ENCODE measurements around the gene TCEAL9.
"Not testable (repeated sequence)": the region's sequence is repeated elsewhere in the genome, so short reads cannot be mapped to it uniquely, and the experiment has no call there.

The TCEAL9 gene, protein sequence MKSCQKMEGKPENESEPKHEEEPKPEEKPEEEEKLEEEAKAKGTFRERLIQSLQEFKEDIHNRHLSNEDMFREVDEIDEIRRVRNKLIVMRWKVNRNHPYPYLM

DNA sequence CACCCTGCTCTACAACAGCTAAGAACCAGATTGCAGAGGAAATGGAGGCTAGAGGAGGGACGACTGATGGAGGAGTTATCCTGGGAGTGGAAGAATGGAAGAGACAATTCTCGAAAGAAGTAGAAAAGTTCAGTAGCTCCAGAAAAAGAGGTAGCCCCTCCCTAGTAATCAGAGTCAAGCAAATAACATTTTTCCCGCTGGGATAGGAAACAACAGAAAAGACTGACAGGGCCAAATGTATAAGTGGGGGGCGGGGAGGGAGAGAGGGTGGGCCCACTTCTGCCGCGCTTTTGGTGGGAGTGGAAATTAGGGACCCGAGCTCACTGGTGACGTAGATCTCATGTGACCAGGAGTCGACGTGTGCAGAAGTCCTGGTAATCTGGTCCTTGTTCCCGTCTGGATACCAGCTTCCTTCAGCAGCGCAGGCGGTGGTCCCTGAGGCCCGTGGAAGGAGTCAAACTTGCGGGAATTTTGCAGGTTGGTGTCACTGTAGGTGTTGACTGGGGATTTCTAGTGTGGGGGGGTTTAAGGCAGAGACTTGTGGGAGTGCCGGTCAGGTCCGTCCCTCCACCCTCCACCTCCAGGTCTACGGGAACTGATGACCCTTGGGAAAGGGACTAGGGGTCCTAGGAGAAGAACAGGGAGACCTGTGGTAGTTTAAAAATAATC lies at the start of gene TCEAL9:
Gene TCEAL9, plus strand, starts transcription at position 377 of the 669 bp plus-strand sequence. CDS start 1,179 bp downstream, outside the sequence.
- peak; percentile 40 for DNase-seq (ENCODE audit: low spot score)

DNA sequence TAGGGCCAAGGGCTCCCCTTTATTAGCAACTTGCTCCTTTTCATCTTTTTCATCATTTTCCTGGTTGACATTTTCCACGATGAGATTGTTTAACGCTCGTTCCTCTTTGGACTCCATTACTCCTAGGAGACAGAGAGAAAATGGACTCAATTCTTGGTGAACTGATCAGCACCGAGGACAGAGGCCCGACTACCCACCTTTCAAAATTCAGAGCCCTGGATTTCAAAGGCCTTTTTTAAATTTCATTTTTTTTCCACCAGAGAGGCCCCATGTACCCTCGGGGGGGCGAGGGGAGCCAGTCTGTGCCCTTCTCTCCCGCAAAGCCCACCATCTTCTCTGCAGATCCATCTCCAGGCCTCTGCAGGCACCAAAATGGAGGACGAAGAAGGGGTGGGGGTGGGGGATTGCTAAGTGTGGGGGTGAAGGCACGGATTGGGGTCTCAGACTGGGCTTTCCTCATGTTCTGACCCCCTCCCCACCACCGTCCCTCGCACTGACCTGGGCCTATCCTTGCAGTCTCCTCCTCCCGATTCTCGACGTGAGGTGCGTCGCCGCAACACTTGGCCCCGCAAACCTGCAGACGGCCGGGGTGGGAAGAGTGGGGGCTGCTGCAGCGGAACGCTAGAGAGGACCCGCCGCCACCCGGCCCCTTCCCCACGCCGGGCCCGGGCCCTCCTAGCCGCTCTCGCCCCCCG lies 46.3 kb upstream of the TCEAL9 start:
- no peak for DNase-seq (ENCODE audit: low spot score)

DNA sequence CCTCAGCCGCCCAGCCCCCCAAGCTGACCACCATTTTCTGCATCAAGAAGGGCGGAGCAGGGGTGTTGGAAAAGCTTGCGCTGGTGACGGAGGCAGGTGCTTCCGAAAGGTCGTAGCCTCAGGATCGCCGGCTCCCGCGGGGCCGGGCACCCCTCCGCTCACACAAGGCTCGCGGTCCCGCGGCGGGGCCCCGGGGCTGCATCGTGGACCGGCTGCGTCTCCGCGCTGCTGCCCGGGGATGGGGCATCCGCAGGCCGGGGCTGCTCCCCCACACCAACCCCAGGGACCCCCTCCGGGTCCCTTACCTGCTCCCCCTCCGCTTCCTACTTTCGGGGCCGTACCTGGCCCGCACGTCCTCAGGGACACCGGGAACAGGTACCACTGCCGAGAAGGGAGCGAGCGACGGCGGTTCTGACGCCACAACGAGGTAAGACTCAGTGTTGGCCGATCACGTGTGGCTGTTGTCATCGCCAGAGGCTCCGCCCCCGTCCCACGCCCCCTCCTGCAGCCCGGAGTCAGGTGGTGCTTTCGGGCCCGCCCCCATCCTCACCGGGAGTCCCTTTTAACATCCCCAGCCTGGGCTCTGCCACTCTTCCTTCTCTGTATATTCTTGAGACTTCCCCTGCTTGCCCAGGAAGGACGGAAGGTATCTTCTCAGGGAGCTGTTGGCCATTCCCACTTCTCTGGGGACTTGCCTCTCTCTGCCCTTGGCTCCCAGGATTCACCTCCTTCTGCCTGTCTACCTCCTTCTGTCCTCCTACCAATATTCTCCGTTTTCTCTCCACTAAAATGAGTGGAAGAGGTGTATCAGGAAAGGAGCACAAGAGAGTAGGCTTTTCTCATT lies 45.5 kb upstream of the TCEAL9 start, which contains the start of gene BEX2:
Gene BEX2, minus strand, starts transcription at position 436 of the 844 bp plus-strand sequence. CDS start 1,014 bp downstream, outside the sequence.
- DNase-seq (ENCODE audit: low spot score) = peak; percentile 13

DNA sequence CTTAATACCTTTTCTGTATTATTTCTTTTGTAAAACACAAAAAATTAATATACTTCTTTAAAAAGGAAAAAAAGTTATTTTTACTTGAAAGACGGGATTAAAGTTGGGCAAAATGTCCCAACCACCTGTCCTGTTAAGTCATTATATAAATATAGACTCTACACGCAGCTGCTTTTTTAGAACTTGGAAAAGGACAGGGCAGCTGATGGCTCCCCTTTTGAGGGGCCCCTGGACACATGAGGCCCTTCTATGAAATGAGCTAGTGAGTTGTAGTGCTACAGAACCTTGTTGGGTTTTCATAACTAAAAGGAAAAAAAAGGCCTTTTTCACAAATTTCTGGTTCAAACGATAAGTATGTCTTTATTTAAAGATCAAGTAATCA lies 44.9 kb upstream of the TCEAL9 start:
- no peak for DNase-seq (ENCODE audit: low spot score)

DNA sequence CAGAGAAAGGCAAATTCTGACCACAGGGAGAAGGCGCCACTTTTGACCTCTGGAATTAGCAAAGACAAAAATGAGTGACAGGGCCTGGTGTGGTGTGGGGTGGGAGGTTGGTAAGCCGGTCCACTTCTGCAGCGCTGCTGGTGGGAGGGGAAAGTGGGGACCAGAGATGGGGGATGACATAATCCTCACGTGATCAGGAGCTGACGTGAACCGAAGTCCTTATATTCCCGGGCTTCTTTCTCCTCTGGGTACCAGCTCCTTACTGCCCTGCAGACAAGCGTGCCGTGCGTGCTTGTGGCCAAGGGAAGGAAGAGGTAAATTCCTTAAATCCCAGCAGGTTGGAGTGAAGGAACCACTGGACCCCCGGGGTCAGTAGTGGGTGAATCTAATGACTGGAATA lies 26.3 kb upstream of the TCEAL9 start, which contains the start of gene TCEAL7:
Gene TCEAL7, plus strand, starts transcription at position 249 of the 400 bp plus-strand sequence. CDS start 1,165 bp downstream, outside the sequence.
- no peak for DNase-seq (ENCODE audit: low spot score)

DNA sequence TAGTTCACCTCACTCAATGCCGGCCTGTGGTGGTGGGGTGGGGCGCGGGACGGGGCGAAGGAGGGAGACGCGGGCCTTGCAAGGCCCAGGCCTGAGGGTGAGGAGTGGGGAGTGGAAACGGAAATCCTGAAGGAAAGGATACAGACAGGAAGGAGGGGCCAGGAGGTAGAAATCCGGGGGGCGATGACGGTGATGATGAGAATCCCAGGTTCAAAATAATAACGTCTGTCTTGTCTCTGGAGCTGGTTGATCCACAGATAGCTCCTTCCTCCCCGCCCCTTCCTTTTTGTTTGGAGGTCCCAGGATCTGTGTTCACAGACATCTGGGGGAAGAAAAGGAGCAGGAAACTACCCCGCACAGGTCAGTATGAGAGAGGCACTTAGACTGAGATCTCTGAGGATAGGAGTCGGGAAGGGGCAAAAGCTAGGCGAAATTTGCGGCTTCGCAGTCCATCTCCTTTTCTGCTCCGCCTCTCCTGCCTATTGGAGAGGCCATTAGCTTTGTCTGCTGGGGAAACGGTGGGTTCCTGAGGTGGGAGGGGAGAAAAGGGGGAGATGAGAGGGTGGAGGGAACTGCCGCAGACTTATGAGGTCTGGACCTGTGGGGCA lies 25.5 kb upstream of the TCEAL9 start:
- no peak for DNase-seq (ENCODE audit: low spot score)

DNA sequence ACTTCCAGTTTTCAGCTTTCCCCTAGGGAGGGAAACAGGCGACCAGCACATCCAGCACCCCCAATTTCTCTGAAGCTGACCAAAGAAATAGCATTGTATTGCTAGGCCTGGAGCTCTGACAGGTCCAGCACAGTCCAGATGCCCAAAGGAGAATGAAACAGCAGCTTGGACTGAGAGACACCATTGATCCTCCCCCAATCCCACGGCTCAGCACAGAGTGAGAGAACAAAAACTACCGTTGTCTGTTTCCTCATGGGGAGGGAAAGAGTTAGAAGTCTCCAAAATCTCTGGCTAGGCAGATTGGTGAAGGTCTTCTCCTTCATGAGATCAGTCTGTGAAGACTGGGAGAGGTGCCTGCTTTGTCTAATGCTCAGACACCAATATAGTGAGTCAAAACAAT lies 17.6 kb upstream of the TCEAL9 start:
- peak; percentile 19 for DNase-seq (ENCODE audit: low spot score)

DNA sequence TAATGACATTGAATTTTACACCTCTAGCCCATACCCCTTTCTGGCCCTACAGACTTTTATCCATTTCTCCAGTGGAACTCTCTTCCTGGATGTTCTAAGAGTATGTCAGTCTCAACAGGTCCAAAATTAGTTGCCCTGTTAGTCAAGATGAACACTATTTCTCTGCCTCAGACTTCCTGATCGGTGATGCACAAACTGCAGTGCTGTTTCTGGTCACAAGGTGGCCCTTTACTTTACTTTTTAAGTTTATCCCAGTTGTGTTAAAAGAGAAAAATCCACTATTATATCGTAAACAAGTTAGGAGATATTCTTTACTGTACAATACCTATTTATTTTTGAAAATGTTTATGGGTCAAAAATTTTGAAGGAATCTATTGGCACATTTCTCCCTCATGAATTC lies 13.2 kb upstream of the TCEAL9 start:
- peak; percentile 22 for DNase-seq (ENCODE audit: low spot score)

DNA sequence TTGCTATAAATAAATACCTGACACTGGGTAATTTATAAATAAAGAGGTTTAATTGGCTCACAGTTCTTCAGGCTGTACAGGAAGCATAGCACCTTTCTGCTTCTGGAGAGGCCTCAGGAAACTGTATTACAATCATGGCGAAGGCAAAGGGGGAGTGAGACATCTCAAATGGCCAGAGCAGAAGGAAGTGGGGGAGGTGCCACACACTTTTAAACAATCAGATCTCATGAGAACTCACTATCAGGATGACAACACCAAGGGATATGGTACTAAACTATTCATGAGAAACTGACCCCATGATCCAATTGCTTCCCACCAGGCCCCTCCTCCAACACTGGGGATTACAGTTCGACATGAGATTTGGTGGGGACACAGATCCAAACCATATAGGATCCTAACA lies 11.7 kb upstream of the TCEAL9 start:
- no peak for DNase-seq (ENCODE audit: low spot score)

DNA sequence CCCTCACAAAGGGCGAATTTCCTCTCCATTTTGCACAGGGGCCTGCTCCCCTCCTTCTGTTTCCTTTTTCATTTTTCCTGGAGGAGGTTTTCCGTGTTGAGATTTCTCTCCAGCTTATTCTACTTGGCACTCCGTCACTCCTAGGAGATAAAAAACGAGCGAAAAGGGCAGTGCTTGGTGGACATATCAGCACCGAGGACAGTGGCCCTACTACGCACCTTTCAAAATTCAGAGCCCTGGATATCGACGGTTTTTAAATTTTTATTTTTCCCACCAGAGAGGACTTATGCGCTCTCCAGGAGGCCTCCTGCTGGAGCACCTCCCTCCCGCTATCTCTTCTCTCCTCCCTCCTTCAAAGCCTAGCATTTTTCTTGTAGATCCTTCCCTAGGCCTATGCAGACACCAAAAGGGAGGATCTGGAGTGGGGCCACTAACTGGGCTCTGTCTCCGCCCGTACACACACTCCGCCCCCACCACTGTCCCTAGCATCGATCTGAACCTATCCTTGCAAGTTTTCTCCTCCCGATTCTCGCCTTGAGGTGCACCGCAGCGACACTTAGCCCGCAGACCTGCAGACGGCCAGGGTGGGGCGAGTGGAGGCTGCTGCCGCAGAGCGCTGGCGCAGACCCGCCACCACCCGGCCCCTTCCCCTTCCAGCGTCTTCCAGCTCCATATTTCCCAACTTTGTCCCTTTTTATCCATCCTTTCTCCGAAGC lies 8.5 kb upstream of the TCEAL9 start:
- DNase-seq (ENCODE audit: low spot score) = no peak

DNA sequence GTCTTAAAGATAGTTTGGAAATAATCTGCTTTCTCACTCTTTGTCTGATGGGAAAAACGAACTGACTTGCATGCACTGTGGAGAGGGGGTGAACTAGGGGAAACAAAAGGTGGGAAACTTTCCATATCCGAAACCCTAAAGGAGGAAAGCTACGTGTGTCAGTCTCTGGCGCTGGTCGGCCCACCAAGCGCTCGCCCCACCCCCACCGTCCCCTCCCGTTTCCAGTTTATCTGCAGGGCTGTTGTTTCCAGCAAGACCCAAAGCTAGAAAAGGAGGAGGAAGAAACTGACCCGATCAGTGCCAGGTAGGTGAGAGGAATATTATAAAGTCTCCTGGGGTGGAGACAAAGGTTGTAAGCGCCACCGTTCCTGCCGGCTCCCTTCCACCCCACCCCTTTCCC lies 552 bp downstream of the TCEAL9 start:
- DNase-seq (ENCODE audit: low spot score) = no peak

DNA sequence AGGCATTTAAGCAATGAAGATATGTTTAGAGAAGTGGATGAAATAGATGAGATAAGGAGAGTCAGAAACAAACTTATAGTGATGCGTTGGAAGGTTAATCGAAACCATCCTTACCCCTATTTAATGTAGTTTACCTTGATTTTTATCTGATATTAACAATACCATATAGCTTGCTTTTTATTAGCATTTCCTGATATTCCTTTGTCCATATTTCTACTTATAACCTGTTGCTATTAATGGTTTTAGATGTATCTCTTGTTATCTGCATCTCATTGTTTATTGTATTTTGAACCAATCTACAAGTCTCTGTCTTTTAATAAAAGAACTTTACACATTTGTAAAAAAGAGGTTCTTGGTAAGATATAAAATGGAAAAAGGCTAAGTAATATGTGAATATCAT lies 1.6 kb downstream of the TCEAL9 start:
- DNase-seq (ENCODE audit: low spot score) = no peak

DNA sequence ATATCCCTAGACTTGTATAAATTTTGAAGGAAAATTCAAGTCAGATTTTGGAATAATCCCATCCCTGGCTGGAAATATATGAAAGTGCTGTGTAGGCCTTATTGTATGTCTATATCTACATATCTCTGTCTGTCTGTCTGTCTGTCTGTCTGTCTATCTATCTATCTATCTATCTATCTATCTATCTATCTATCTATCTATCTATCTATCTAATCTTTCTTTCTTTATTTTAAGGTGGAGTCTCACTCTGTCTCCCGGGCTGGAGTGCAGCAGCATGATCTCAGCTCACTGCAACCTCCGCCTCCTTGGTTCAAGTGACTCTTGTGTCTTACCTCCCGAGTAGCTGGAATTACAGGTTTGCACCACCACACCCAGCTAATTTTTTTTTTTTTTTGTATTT lies 3.3 kb downstream of the TCEAL9 start:
- DNase-seq (ENCODE audit: low spot score) = not testable (repeated sequence)

DNA sequence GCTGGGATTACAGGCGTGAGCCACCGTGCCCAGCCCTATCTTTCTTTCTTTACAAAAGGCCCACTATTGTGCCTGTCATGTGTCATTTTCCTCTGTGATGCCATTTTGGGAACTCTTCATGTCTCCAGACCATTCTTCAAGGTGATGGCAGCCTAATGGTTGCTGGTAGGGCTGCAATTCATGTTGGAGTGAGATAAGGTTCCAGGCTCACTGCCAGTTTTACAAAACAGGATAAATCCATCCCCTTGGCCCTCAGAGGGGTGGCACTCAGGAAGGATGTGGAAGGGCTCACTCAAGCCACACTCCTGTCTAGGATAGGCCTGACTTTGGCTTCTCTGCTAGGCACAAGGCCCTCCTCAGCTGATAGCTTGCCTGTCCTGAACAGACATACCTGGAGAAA lies 3.8 kb downstream of the TCEAL9 start:
- no peak for DNase-seq (ENCODE audit: low spot score)

DNA sequence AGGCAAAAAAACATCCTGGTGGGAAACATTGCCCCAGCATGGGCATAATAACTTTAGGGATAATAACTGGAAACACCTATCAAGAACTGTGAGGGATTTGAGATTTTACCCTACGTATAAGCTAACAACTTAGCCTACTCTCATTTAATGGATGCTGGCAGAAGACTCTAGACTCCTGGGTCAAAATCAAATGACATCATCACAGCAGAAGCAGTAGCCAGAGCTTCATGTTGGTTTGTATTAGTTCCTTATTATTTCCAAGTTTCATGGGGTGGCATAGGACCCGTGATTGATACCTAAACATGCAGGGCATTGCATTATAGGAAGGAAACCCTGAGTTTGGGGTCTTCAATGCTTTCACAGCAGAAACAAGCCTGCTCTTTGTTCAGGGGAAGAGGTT lies 4.6 kb downstream of the TCEAL9 start:
- DNase-seq (ENCODE audit: low spot score) = no peak

DNA sequence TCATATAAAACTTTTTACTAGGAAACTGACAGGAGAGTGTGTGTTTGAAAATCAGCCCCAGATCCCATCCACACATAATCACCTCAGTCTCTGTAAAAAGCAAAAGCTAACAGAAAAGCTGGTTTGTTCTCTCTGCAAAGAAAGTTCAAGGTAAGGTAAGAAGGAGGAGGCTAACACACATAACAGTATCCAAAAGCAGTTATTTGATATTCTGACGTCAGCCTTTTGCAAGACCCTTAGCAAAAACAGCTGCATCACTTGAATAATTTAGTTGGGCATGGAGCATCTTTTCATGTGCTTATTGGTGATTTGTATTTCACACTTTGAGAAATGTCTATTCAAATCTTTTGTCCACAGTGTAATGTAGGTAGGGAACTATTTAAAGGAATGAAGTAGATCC lies 5.5 kb downstream of the TCEAL9 start:
- no peak for DNase-seq (ENCODE audit: low spot score)

DNA sequence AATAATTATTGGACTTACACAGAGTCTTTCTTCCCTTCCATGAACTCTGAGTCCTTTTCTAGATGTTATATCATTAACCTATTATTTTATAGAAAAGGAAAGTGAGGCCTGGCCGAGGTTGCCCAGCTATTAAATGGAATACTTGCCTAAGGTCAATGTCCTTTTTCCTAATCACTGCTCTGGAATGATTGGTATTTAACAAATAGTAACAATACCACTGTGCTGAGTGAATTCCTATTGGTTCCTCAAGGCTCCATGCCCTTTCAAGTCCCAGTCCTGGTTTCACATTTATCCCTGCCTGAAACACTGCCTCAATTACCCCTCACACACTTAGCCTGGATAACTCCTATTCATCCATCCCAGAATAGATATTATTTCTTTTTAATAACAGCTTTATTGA lies 6.2 kb downstream of the TCEAL9 start:
- DNase-seq (ENCODE audit: low spot score) = peak; percentile 26

DNA sequence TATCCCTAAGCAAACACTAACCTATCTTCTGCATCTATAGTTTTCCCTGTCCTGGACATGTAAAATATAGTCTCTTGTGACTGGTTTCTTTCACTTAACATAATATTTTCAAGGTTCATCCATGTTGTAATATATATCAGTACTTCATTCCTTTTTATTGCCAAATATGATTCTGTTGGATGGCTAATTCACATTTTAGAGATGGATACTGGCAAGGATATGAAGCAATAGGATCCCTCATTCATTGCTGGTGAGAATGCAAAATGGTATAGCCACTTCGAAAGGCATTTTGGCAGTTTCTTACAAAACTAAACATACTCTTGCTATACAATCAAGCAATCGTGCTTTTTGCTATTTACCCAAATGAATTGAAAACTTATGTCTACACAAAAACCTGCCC lies 6.7 kb downstream of the TCEAL9 start:
- no peak for DNase-seq (ENCODE audit: low spot score)

DNA sequence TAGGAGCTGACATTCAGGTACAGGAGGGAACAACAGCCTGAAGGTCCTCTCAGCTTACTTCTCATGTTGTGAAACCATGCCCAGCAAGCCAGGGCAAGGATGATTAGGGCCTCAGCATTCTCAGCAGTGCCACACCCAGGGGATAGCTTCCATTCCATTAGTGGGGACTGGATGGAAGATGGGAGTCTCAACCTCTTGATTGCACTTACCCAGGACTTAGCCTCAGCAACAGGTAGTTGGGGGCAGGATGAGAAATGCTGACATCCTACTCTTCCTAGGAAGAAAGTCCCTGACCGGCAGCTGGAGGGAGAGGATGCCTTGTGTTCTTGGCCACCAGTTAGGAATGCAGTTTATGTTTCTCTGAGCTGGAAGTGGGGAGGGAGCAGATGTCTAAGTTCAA lies 11.2 kb downstream of the TCEAL9 start:
- no peak for DNase-seq (ENCODE audit: low spot score)

DNA sequence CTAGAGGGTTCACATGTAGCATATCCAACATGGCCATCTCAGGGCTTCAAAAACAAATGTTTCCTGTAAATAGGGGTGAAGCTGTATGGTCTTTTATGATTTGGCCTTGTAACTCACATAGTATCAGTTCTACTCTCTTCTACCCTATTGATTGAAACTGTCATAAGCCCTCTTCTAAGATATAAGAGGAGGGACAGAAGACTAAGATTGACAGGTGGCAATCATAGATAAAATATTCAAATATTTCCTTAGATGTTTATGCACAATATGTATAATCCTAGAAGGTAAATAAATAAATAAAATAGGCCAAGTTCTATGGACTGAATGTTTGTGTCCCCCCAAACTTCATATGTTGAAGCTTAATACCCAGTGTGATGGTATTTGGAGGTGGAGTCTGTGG lies 13.2 kb downstream of the TCEAL9 start:
- DNase-seq (ENCODE audit: low spot score) = no peak

DNA sequence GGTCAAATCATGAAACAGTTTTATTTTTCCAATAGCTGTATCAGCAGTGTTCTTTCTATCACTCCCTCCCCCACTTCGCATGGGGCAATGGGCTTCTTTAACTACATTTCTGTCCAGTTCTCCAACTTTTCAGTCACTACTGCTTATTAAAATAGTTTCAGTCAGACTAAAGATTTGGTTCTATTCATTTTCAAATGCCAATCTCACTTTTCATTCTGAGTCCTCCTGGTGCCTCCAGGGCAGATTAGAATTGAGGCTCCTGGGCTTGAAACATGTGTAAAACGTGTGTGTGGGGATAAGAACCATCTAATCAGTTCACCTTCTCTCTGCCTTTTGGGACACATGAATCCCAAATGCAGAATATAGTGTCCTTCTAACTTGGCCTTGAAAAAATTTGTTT lies 16.6 kb downstream of the TCEAL9 start:
- no peak for DNase-seq (ENCODE audit: low spot score)
